ENCODE results near the gene NFS1.

DNA sequence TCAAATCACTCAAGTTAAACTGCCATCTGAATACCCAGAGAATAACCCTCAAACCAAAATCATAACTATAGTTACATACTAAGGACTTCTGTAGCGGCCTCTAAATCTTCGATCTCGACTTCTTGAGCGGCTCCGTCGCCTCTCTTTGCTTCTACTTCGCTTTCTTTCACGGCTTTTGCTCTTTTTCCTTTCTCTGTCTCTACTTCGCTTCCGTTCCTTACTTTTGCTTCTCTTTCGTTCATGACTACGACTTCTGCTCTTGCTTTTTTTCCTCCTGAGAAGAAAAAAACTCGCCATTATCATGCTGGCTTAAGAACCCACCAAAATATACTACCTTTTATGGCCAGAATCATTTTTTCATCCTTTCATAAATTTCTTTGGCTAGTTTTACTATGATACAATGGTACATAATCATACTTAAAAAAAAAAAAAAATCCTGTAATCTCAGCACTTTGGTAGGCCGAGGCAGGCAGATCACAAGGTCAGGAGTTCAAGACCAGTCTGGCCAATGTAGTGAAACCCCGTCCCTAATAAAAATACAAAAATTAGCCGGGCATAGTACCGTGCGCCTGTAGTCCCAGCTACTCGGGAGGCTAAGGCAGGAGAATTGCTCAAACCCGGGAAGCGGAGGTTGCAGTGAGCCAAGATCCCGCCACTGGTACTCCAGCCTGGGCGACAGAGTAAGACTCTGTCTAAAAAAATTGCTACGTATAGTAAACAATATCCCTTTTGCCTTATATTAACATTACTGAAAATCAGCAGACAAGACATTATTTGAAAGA, 32.9 kb upstream of the NFS1 start:
- TF ChIP-seq, protein P1, sequence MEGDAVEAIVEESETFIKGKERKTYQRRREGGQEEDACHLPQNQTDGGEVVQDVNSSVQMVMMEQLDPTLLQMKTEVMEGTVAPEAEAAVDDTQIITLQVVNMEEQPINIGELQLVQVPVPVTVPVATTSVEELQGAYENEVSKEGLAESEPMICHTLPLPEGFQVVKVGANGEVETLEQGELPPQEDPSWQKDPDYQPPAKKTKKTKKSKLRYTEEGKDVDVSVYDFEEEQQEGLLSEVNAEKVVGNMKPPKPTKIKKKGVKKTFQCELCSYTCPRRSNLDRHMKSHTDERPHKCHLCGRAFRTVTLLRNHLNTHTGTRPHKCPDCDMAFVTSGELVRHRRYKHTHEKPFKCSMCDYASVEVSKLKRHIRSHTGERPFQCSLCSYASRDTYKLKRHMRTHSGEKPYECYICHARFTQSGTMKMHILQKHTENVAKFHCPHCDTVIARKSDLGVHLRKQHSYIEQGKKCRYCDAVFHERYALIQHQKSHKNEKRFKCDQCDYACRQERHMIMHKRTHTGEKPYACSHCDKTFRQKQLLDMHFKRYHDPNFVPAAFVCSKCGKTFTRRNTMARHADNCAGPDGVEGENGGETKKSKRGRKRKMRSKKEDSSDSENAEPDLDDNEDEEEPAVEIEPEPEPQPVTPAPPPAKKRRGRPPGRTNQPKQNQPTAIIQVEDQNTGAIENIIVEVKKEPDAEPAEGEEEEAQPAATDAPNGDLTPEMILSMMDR (IDR thresholded peaks at IDR 0.05) = no peak
- TF ChIP-seq EP300 (IDR thresholded peaks at IDR 0.05) (no peak), POLR2AphosphoS5 (IDR thresholded peaks at IDR 0.05) (no peak), POLR2A (IDR thresholded peaks at IDR 0.05) (no peak)
